Activated naive CD4-positive, alpha-beta T cell treated with Interleukin-2 at 50 U/mL for 16 hours (primary cell): ENCODE data around the gene BFAR.
"Not testable (repeated sequence)": the region's sequence is repeated elsewhere in the genome, so short reads cannot be mapped to it uniquely, and the experiment has no call there.

ENCODE experiments used
- DNase-seq: peaks from one replicate; pipeline ENCODE4 v3.0.0-alpha.2; 2020

The BFAR gene, protein sequence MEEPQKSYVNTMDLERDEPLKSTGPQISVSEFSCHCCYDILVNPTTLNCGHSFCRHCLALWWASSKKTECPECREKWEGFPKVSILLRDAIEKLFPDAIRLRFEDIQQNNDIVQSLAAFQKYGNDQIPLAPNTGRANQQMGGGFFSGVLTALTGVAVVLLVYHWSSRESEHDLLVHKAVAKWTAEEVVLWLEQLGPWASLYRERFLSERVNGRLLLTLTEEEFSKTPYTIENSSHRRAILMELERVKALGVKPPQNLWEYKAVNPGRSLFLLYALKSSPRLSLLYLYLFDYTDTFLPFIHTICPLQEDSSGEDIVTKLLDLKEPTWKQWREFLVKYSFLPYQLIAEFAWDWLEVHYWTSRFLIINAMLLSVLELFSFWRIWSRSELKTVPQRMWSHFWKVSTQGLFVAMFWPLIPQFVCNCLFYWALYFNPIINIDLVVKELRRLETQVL

DNA sequence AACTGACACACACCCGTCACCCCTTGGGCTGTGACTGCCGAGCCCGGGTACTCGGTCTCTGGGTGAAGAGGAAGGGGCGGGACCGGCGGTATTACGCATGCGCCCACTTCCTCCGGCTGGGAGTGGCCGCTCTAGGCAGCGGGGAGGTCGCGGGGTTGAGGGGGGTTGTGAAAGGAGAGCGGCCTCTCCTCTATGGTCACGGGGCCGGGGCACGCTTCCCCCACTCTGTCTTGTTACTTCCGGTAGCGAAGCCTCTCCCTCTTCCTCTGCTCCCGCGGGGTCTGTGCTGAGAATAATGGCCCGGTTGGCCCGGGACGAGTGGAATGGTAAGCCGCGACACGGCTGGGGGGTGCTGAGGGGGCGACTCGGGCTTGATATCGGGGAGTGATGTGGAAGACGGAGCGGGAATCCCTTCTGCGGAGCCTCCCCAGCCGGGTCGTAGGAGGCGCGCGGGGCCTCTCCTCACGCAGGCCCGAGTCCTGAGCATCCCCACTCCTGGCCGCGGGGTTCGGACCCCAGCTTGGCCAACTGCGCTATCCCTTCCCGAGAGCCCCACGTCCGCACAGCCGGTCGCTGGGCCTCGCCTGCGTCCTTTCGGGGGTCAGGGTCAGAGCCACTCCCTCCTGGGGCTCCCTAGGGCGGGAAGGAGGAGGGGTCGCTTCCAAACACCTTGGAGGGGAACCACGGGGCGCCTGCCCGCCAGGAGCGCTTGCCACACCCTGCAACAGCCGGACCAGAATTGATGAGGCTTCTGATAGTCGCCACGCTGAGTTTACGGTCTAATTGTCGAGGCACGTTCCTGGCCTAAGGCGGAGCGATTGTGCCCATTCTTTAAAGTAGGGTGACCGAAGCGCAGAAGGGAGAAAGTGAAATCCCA, at the start of gene BFAR:
BFAR (plus strand) TSS at position 259 of the 877 bp plus-strand sequence. CDS start 11,396 bp downstream, outside the sequence.
- peak; percentile 99 for DNase-seq

DNA sequence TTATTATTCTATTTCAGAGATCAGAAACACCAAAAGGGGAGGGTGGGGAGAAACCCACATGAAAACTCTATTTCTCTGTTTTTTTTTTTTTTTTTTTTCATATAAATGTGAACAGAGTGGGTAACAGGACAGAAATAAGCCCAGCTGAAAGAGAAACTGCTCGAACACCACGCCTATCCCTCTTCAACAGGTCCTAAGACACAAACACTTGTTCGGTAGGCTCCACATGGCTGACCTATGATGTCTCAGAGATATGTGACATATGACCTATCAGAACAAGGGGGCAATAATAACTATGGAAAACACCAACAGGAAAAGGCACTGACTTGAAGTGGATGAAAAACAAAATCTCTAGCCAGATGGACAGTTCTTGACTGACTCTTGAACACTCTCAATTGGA, 47.5 kb upstream of the BFAR start:
- no peak for DNase-seq

- DNase-seq, result no peak
These were observed 46.0 kb upstream of the BFAR start for GRCh38 chr16:14586637-14587305.

- DNase-seq, result no peak
These were observed 32.6 kb upstream of the BFAR start for GRCh38 chr16:14600164-14600563.

- DNase-seq, result no peak
These were observed 30.2 kb upstream of the BFAR start for GRCh38 chr16:14602443-14602963.

DNA sequence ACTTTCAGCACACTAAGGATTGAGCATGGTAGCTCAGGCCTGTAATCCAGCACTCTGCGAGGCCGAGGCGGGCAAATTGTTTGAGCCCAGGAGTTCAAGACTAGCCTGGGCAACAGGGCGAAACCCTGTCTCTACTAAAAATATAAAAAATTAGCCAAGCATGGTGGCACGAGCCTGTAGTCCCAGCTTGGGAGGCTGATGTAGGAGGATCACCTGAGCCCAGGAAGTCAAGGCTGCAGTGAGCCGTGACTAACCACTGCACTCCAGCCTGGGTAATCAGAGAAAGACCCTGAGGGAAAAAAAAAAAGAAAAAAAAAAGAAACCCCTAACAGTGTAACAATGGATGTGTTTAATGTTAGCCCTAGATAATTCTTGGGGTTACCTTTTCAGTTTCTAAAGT, 26.6 kb upstream of the BFAR start:
- DNase-seq, result no peak

DNA sequence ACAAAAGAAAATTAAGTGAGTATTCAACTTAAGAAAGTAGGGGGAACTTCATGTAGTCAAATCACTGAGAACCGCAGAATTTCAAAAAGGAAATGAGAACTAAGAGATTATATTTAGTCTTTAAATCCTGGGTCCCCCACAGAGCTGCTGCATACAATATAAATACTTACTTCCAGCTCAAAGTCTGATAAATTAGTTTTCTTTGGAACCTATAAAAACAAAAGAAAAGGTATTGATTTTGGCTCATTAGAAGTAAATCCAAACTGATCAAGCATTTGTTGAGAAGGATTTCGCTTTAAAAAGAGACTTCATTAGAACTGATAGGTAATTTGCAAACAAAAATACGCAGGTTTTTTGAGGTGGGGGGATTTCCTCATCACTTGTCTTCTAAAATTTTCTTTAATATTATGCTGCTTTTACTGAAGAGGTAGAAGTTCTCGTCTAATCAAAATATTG, 24.6 kb upstream of the BFAR start:
- no peak for DNase-seq

DNA sequence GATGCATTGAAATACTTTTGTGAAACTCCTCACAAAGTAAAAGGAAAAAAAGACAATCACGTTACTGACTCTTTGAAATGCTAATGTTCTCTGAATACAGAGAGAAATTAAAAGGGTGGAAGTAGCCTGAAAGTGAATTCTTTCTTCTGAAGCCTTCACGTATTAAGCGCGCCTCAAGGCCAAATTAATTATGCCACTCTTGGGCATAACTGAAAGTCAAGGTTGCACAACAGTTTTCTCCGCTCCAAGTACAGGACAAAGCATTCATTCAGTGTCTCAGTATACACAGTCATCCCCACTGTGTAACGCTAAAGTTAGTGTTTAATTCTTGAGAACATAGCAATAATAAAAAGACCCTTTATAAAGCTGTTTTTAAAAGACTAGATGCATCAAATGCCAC, 24.1 kb upstream of the BFAR start:
- no peak for DNase-seq

DNA sequence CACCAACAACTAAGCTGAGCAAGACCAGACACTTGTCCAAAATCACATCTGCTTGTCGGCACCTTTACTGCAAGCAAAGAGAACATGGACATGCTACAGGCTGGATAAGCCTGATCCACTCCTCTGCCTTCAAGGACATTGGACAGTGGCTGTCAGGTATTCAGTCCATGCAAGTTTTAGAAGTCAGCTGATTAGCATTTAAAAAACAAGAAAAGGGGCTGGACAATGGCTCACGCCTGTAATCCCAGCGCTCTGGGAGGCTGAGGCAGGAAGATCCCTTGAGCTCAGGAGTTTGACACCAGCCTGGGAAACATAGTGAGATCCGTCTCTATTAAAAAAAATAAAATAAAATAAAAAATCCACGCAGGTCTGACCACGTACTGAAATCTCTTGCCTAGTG, 23.0 kb upstream of the BFAR start:
- DNase-seq, result no peak

DNA sequence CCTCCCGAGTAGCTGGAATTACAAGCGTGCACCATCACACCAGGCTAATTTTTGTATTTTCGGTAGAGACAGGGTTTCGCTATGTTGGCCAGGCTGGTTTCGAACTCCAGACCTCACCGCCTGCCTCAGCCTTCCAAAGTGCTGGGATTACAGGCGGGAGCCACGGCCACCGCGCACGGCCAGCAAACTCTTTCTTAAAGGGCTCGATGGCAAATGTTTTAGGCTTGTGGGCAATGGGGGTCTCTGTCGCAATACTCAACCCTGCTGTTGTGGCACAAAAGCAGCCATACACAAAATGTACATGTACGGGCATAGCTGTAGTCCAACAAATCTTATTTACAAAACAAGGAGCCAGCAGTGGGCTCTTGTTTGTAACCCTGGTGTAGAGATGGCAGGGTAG, 21.1 kb upstream of the BFAR start:
- DNase-seq, result no peak

GRCh38 chr16:14613991-14614390, 18.8 kb upstream of the BFAR start:
- DNase-seq, result no peak

- no peak for DNase-seq
These were observed 16.5 kb upstream of the BFAR start for GRCh38 chr16:14616280-14616679.

DNA sequence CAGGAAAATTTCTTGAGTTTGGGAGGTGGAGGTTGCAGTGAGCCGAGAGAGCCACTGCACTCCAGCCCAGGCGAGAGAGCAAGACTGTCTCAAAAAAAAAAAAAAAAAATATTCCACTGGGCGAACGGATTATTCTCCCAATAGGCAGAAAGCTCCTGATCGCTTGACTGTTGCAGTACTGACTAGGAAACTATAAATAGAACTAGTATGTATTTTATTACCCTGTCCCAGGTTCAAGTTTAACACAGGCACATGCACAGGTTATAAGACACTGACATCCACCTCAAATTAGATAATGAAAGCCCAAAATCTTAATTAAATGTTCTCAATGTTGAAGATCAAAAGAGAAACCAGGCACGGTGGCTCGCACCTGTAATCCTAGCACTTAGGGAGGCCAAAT, 14.2 kb upstream of the BFAR start:
- DNase-seq, result no peak

DNA sequence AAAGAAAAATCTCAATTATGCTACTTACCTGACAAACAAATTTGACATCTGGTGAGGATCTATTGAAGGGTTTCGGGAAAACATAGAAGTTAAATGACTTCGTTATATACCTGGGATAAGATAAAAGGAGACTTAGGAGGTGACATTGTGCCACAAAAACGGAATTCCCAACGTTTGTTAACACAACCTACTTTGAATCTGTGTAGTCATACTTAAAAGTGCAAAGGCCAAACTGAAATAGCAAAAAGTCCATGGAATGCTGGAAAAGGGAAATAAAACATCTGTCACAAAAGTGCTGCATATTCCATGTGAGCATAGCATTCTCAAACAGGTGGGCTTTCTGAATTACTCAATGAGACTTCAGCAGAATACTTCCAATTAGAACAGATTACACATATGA, 5.7 kb upstream of the BFAR start:
- DNase-seq, result no peak

DNA sequence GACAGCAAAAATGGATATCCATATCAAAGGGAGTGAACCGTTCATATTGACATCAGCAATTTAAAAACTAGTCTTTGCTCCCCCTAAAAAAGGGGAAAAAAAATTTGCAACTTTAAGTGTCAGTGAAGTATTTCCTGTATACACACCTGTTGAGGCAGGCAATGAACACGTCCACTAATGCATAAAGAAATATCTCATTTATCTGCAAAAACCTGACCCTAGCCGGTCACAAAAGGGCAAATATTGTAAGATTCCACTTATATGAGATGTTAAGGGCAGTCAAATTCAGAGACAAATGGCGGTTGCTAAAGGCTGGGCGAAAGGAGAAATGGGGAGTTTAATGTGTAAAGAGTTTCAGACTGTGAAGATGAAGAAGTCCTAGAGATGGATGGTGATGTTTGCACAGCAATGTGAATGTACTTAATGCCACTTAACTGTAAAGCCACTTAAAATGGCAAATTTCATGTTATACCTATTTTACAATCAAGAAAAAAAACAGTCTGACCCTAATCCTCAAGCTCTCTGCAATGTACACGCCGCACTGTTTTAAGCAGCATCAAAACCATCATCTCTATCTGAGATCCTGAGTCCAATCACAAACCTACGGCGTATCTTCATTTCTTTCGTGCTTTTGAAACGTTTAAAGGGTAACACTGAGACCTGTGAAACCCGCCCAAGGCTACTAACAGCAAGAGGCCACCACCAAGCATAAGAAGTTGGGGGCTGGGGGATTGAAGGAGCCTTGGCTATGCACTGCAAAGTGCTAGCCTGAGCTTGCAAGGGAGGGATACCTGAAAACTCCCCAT, 3.7 kb upstream of the BFAR start:
- no peak for DNase-seq

DNA sequence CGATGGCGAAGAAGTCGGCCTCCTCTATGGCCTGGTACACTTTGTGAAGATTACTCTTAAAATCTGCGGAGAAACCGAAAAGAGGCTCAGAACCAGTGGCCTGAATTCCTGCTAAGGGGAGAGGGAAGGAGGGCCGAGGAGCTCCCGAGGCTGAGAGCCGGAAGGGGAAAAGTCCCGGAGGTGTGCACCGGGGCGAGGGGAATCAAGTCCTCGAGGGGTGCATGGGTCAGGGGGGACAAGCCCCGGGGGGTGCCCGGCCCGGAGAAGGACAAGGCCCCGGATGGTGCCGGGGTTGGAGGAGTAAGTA, 3.2 kb upstream of the BFAR start:
- peak; percentile 29 for DNase-seq

- DNase-seq, result peak; percentile 98
These were observed 2.7 kb upstream of the BFAR start, which contains the start of gene PARN for GRCh38 chr16:14629919-14630619. Gene PARN (minus strand): TSS chr16:14630260. CDS start chr16:14630125, 135 bp downstream.

DNA sequence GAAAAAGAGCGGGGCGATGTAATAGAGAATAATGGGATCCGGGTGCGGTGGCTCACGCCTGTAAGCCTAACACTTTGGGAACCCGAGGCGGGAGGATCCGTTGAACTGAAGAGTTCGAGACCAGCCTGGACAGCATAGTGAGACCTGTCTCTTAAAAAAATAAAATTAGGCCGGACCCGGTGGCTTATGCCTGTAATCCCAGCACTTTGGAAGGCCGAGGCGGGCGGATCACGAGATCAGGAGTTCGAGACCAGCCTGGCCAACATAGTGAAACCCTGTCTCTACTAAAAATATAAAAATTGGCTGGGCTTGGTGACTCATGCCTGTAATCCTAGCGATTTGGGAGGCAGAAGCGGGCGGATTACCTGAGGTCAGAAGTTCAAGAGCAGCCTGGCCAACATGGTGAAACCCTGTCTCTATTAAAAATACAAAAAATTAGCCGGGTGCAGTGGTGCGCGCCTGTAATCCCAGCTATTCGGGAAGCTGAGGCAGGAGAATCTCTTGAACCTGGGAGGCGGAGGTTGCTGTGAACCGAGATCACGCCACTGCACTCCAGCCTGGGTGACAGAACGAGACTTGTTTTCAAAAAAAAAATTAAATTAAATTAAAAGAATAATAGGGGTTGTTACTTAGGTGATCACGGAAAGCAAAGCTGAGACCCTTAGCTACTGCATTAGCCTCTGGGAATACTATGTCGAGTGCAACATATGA, 2.0 kb upstream of the BFAR start:
- DNase-seq, result not testable (repeated sequence)

GRCh38 chr16:14634389-14634725, 1.6 kb downstream of the BFAR start:
- no peak for DNase-seq

GRCh38 chr16:14635395-14636165, 2.8 kb downstream of the BFAR start:
- no peak for DNase-seq
